HUES6 (cell line): ENCODE results near the gene FXYD4.
A peak's percentile ranks its signal among the peaks of the same experiment; 100 is the strongest.

Experiments used
- H3K27ac ChIP-seq: 2 replicates; pipeline ENCODE4 v1.7.0; 2013; ENCODE audit warnings: low read depth, mild to moderate bottlenecking, low read length, inconsistent platforms
- H3K27me3 ChIP-seq: 2 replicates; pipeline ENCODE4 v1.6.1; 2013; ENCODE audit warnings: low read length; ENCODE audit not compliant: control insufficient read depth, insufficient read depth
- H3K36me3 ChIP-seq: 2 replicates; pipeline ENCODE4 v1.6.1; 2013; ENCODE audit warnings: low read length; ENCODE audit not compliant: control insufficient read depth, insufficient read depth
- H3K4me1 ChIP-seq: 2 replicates; pipeline ENCODE4 v1.6.1; 2013; ENCODE audit warnings: low read length; ENCODE audit not compliant: control insufficient read depth, insufficient read depth
- H3K4me3 ChIP-seq: 2 replicates; pipeline ENCODE4 v1.5.1; 2013; ENCODE audit warnings: low read depth, low read length
- H3K9ac ChIP-seq: one replicate; pipeline ENCODE4 v1.6.1; 2013; ENCODE audit warnings: mild to moderate bottlenecking, low read length
- H3K9me3 ChIP-seq: 2 replicates; pipeline ENCODE4 v1.6.1; 2013; ENCODE audit warnings: low read depth, low read length; ENCODE audit not compliant: control insufficient read depth, insufficient read depth

The FXYD4 gene

GRCh38 chr10:43355749-43356371, 15.6 kb upstream of the FXYD4 start:
- H3K36me3 ChIP-seq, result no peaks in the 10 kb centered on the region
- peaks cover 20% of the 10 kb centered on the region for H3K4me1 ChIP-seq
- H3K4me3 ChIP-seq, result no peak overlapping the region
- H3K9ac ChIP-seq, result no peak overlapping the region
- H3K27ac ChIP-seq, result no peak overlapping the region
- no peaks in the 10 kb centered on the region for H3K27me3 ChIP-seq
- H3K9me3 ChIP-seq, result no peaks in the 10 kb centered on the region

DNA sequence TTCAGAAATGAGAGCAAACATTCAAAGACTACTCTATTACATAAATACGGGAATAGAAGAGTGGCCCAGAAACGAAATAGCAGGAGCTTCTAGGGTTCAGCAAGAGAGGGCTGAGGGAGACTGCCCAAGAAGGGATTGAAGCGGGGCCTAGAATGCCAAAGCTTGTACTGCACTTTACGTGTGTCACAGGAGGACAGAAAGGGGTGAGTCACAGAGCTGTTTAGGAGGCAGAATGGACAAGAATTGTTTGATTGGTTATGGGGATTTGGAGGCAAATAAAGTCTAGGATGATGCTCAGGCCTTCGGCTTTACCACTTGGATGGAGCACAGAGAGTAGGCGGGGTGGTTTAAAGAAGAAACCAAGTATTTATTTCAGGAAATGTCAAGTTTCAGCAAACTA, 11.3 kb upstream of the FXYD4 start:
- Histone ChIP-seq H3K9ac (no peak overlapping the region), H3K36me3 (no peaks in the 10 kb centered on the region), H3K27ac (no peak overlapping the region), H3K4me1 (peaks cover 11% of the 10 kb centered on the region), H3K27me3 (no peaks in the 10 kb centered on the region), H3K9me3 (no peaks in the 10 kb centered on the region), H3K4me3 (no peak overlapping the region)

DNA sequence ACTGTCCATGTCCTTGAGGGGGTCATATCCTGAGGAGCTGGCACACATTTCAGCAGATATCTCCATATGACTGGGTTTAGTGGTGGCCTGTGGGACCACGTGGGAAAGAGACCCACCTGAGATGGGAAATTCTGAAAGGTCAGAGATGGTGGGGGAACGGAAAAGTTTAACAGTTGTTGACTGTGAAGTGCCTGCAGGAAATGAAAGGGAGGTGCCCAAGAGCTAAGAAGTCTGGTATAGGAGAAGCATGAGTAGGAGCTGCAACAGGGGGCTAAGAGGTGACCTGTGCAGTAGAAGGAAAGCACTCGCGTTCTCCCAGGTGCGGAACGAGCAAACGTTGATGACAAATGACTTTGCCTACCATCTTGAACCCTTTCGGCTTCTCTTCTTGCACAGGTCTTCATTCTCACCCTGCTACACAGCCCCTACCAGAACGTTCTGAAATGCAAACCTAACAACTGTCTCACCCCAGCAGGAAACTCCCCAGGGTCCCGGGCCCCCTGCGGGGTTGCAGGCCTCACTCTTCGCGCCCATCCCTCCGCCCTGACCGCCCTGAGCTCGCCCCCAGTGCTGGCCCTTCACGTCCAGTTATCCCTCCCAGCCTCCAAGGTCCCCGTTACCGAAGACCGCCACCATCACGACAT, 9.8 kb upstream of the FXYD4 start:
- Histone ChIP-seq H3K9ac (peak overlapping the region; percentile 28), H3K27ac (no peak overlapping the region), H3K36me3 (no peaks in the 10 kb centered on the region), H3K27me3 (no peaks in the 10 kb centered on the region), H3K4me3 (peak overlapping the region; percentile 73), H3K9me3 (no peaks in the 10 kb centered on the region), H3K4me1 (peaks cover 7% of the 10 kb centered on the region; the same call in 1 of the 2 replicates)

DNA sequence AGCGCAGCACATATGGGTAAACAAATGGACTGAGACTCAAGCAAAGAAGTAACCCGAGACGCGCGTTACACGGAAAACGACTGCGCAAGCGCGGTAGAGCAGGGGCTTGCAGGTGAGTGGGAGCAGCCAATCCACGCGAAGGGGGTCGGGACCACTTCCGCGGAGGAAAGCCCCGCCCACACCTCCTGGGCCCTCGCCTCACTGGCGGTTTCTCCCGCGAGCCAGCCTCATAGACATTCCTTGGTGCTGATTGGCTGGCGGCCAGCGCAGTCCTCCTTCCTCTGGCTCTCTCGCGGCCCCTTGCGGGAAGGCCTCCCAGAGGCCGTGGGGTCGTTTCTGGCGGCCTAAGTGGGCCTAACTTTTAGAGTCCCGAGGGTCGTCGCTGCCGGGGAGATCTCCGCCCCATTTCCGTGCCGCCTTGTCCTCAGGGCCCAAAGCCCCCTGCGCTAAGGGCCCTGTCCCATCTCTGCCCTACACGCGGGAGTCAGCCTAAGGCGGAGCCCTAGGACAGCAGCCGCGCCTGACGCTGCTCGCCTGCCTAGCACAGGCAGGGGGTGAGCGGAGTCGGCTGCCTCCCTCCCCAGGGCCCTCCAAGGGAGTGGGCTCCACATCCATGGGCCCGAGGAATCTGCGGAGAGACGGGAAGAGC, 9.1 kb upstream of the FXYD4 start:
- Histone ChIP-seq H3K36me3 (no peaks in the 10 kb centered on the region), H3K27ac (peak overlapping the region; percentile 5), H3K27me3 (no peaks in the 10 kb centered on the region), H3K9ac (peak overlapping the region; percentile 66), H3K4me1 (peaks cover 7% of the 10 kb centered on the region; the same call in 1 of the 2 replicates), H3K4me3 (peak overlapping the region; percentile 73), H3K9me3 (no peaks in the 10 kb centered on the region)

- Histone ChIP-seq H3K36me3 (no peaks in the 10 kb centered on the region), H3K9me3 (no peaks in the 10 kb centered on the region), H3K27me3 (no peaks in the 10 kb centered on the region), H3K4me1 (peaks cover 7% of the 10 kb centered on the region; the same call in 1 of the 2 replicates), H3K9ac (no peak overlapping the region), H3K27ac (no peak overlapping the region), H3K4me3 (no peak overlapping the region)
These were observed 6.4 kb upstream of the FXYD4 start for GRCh38 chr10:43365001-43365400.

GRCh38 chr10:43369921-43370320, 1.5 kb upstream of the FXYD4 start:
- H3K4me1 ChIP-seq, result peaks cover 10% of the 10 kb centered on the region; the same call in 1 of the 2 replicates
- no peak overlapping the region for H3K9ac ChIP-seq
- H3K27me3 ChIP-seq, result no peaks in the 10 kb centered on the region
- H3K27ac ChIP-seq, result no peak overlapping the region
- no peaks in the 10 kb centered on the region for H3K9me3 ChIP-seq
- no peaks in the 10 kb centered on the region for H3K36me3 ChIP-seq
- no peak overlapping the region for H3K4me3 ChIP-seq

- no peaks in the 10 kb centered on the region for H3K36me3 ChIP-seq
- H3K27me3 ChIP-seq, result no peaks in the 10 kb centered on the region
- H3K9ac ChIP-seq, result no peak overlapping the region
- no peaks in the 10 kb centered on the region for H3K9me3 ChIP-seq
- H3K4me3 ChIP-seq, result no peak overlapping the region
- no peak overlapping the region for H3K27ac ChIP-seq
- H3K4me1 ChIP-seq, result peaks cover 13% of the 10 kb centered on the region; the same call in 1 of the 2 replicates
These were observed 693 bp upstream of the FXYD4 start for GRCh38 chr10:43370671-43371215.

- no peaks in the 10 kb centered on the region for H3K27me3 ChIP-seq
- no peaks in the 10 kb centered on the region for H3K9me3 ChIP-seq
- no peaks in the 10 kb centered on the region for H3K36me3 ChIP-seq
- peaks cover 30% of the 10 kb centered on the region for H3K4me1 ChIP-seq
- H3K27ac ChIP-seq, result no peak overlapping the region
- H3K4me3 ChIP-seq, result no peak overlapping the region
- no peak overlapping the region for H3K9ac ChIP-seq
These were observed 1.4 kb downstream of the FXYD4 start for GRCh38 chr10:43372765-43373361.

DNA sequence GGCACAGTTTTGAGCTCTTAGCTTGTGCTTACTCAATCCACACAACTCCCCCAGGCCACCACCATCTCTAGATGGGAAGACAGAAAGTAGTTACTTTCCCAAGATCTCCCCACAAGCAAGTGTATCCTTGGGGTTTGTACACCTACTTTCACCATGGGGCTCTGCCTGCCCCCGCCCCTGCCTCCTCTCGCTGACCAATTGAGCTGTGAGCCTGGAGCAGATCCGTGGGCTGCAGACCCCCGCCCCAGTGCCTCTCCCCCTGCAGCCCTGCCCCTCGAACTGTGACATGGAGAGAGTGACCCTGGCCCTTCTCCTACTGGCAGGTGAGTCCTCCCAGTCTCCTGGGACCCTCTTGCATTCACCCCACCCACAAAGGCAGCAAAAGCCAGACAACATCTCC, 2.0 kb downstream of the FXYD4 start:
- H3K27me3 ChIP-seq, result no peaks in the 10 kb centered on the region
- no peak overlapping the region for H3K4me3 ChIP-seq
- no peak overlapping the region for H3K9ac ChIP-seq
- peaks cover 30% of the 10 kb centered on the region for H3K4me1 ChIP-seq
- no peaks in the 10 kb centered on the region for H3K9me3 ChIP-seq
- H3K27ac ChIP-seq, result no peak overlapping the region
- H3K36me3 ChIP-seq, result no peaks in the 10 kb centered on the region

- no peak overlapping the region for H3K27ac ChIP-seq
- no peaks in the 10 kb centered on the region for H3K36me3 ChIP-seq
- H3K27me3 ChIP-seq, result no peaks in the 10 kb centered on the region
- H3K4me1 ChIP-seq, result peaks cover 30% of the 10 kb centered on the region
- H3K9me3 ChIP-seq, result no peaks in the 10 kb centered on the region
- no peak overlapping the region for H3K4me3 ChIP-seq
- no peak overlapping the region for H3K9ac ChIP-seq
These were observed 2.8 kb downstream of the FXYD4 start for GRCh38 chr10:43374194-43374593.
